ENCODE measurements around the gene CDK1. TPM values are rescaled to one million over a fixed set of nuclear protein-coding genes. Genes with fewer than 3 reads are reported as not detected.

The CDK1 gene
- total RNA-seq, result 4.1 TPM
- long read RNA-seq, partial matches to known transcripts, result 0 of 2 reads
- long read RNA-seq, other reads (novel, unspliced or antisense), result 1 of 2 reads

GRCh38 chr10:60778214-60778970, at the start of gene CDK1:
CDK1 (plus strand) TSS chr10:60778478; CDS start chr10:60780166, 1,688 bp downstream.
- peak; percentile 97 for DNase-seq (ENCODE audit: missing footprints)
- peak; percentile 100 for ATAC-seq
- intact Hi-C loops (cut with DNase I), result no loop called here

DNA sequence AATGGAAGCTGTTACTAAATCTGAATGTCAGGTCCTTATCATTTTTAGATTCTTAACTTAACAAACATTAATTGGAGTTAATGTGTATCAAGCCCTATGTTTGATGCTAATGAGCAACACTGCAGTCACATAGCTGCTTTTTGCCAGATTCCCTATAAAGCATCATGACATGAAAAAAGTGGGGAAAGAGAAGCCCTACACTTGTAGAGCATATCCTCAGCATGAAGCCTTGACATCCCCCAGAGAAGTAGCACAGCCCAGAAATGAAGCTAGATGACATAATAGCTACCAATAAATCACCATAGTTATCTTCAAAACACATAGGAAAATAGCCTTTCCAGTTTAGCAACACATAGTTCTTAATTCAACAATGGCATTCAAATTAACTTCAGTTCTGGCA, 49.2 kb upstream of the CDK1 start:
- DNase-seq (ENCODE audit: missing footprints) (no peak), ATAC-seq (no peak)
- intact Hi-C loops (cut with DNase I), result no loop called here

GRCh38 chr10:60731134-60731885, 47.0 kb upstream of the CDK1 start:
- no peak for DNase-seq (ENCODE audit: missing footprints)
- intact Hi-C loops (cut with DNase I), result no loop called here
- no peak for ATAC-seq

- no peak for ATAC-seq
- intact Hi-C loops (cut with DNase I), result no loop called here
- no peak for DNase-seq (ENCODE audit: missing footprints)
These were observed 46.0 kb upstream of the CDK1 start for GRCh38 chr10:60732198-60732806.

GRCh38 chr10:60732807-60733516, 45.3 kb upstream of the CDK1 start:
- intact Hi-C loops (cut with DNase I), result no loop called here
- no peak for ATAC-seq
- no peak for DNase-seq (ENCODE audit: missing footprints)

DNA sequence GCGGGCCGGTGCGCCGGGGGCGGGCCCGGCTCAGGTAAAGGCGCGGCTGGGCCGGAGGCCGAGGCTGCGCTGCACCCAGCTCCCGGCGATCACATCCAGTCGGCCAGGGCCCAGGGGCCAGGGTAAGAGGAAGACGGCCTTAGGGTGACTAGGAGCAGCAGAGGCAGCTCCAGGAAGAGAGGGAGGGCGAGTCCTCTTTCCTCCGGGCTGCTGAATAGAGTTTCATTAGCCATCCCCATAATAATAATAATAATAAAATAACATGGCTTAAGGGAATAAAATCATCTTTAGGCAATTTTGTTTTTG, 44.8 kb upstream of the CDK1 start:
- DNase-seq (ENCODE audit: missing footprints) (no peak), ATAC-seq (no peak)
- intact Hi-C loops (cut with DNase I), result no loop called here

DNA sequence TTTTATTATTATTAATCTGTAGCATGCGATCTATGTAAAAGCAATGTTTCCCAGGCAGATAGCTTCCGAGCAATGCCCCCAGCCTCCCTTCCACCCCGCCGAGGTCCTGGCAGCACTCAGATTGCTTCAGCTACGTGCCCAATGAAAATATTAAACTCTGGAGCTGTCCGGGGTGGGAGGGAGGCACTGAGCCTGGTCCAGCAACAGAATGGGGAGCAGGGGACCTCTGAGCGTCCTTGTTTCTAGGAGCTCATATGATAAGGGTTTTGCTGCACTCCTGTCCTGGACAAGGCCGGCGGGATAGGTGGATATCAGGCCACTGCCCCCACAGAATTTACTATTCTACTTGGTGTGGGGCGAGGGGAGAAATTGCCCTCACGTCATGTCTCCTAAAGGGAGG, 44.5 kb upstream of the CDK1 start:
- intact Hi-C loops (cut with DNase I), result no loop called here
- ATAC-seq, result no peak
- no peak for DNase-seq (ENCODE audit: missing footprints)

DNA sequence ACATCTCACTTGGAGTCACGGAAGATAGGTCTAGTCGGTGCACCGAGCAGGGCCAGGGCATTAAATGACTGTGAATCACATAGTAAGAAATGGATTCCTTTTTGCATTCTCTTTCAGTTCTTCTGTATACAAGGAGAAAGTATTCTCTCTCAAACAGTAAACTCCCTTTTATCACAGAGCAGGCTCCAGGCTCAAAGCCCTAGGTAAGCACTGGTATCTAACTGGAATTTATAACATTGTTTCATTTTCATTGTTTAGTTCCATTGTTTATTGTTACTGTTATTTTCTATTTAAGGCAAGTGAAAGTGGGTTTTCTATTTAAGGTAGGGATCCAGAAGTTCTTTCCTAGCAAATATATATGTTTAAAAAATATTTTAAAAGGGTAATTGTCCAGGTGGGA, 44.1 kb upstream of the CDK1 start:
- DNase-seq (ENCODE audit: missing footprints) (no peak), ATAC-seq (no peak)
- intact Hi-C loops (cut with DNase I), result no loop called here

DNA sequence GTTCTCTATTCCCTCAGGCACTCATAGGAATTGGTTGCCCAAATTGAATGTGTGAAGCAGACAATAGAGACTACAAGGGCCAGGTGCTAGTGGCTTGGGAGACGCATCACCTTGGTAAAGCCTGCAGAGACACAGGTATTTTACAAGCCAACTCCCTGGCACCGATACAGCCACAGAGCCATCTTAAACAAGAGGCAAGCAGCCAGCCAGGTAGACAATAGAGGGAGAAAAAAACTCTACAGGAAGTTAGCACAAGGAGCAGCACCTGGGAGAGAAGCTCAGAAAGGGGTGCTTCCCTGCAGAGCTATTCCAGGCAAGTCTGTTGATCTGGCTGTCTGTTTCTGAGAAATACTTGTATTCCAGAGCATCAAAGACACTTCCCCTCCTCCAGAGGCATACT, 43.0 kb upstream of the CDK1 start:
- intact Hi-C loops (cut with DNase I), result no loop called here
- DNase-seq (ENCODE audit: missing footprints) (no peak), ATAC-seq (no peak)

DNA sequence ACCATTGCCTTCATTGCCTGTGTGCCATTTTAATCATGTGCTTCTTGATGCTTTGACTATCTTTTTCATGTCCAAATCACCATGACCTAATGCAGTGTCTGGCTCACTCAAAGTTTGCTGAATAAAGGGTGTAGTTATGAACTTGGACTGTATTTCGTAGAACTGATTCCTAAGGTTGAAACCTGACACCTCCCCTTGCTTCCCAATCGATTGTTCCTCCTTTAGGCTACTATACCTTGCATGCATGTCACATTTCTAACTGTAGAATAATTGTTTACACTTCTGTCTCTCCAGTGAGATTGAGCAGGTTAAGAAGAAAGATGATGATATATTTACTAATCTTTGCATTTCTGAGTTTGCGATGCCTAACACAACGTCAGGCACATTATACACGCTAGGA, 41.0 kb upstream of the CDK1 start:
- ATAC-seq (no peak), DNase-seq (ENCODE audit: missing footprints) (no peak)
- intact Hi-C loops (cut with DNase I), result no loop called here

GRCh38 chr10:60739558-60739957, 38.7 kb upstream of the CDK1 start:
- DNase-seq (ENCODE audit: missing footprints), result no peak
- no peak for ATAC-seq
- intact Hi-C loops (cut with DNase I), result no loop called here

GRCh38 chr10:60742512-60742911, 35.8 kb upstream of the CDK1 start:
- DNase-seq (ENCODE audit: missing footprints) (no peak), ATAC-seq (no peak)
- intact Hi-C loops (cut with DNase I), result no loop called here

- intact Hi-C loops (cut with DNase I), result no loop called here
- DNase-seq (ENCODE audit: missing footprints) (no peak), ATAC-seq (no peak)
These were observed 30.3 kb upstream of the CDK1 start for GRCh38 chr10:60747817-60748469.

GRCh38 chr10:60753152-60753551, 25.1 kb upstream of the CDK1 start:
- ATAC-seq, result no peak
- intact Hi-C loops (cut with DNase I), result no loop called here
- no peak for DNase-seq (ENCODE audit: missing footprints)

DNA sequence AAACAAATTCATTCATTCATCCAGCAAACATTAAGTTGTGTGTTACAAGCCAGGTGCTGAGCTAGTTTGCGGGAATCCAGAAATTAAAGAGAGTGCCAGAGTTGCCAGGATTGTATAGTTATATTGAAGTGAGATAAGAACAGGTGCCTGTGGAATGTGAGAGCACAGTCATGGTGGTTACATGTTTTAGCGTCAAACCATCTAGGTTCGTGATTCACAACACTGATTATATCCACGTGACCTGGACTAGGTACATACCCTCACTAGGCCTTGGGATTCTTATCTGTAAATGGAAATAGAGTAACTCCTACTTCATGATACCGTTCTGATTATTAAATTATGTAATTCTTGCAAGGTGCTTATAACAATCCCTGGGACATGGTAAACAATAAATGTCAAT, 24.5 kb upstream of the CDK1 start:
- DNase-seq (ENCODE audit: missing footprints), result no peak
- no peak for ATAC-seq
- intact Hi-C loops (cut with DNase I), result no loop called here

- ATAC-seq (no peak), DNase-seq (ENCODE audit: missing footprints) (no peak)
- intact Hi-C loops (cut with DNase I), result no loop called here
These were observed 20.8 kb upstream of the CDK1 start for GRCh38 chr10:60757420-60757895.

GRCh38 chr10:60759181-60759580, 19.1 kb upstream of the CDK1 start:
- intact Hi-C loops (cut with DNase I), result no loop called here
- no peak for ATAC-seq
- no peak for DNase-seq (ENCODE audit: missing footprints)

DNA sequence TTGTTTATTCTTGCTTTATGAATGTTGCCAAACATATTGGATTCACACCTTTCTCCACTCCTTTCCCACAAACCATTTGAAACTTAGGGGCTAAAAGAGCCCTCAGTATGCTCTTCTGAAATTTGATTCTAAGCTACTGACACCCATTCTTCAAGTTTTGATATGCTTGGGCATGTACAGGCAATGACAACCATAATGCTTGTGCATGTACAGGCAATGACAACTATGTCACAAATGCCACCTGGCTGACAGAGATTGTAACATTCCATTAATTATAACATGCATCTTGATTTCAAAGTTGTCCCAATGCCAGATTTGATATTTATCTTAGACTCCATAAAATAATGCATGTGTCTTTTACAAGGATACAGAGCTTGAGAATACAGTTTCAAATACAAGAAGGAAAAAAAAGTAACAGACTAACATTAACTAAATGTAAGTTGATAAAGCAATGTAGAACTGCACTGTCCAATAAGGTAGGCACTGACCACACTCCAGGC, 17.5 kb upstream of the CDK1 start:
- ATAC-seq (no peak), DNase-seq (ENCODE audit: missing footprints) (no peak)
- intact Hi-C loops (cut with DNase I), result no loop called here

DNA sequence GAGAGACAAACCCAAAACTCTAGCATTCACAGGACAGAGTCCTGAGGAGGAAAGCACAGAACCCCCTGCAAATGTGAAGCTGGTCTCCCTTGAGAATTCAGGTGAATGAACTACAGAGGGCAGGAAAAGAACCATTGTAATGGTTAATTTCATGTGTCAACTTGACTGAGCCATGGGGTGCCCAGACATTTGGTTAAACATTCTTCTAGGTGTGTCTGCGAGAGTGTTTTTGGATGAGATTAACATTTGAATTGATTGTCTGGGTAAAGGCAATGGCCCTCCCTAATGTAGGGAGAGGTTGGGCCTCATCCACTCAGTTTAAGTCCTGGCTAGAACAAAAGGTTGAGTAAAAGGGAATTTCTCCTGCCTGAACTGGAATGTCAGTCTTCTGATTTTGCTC, 15.7 kb upstream of the CDK1 start:
- intact Hi-C loops (cut with DNase I), result no loop called here
- ATAC-seq (no peak), DNase-seq (ENCODE audit: missing footprints) (no peak)
